ENCODE measurements around the gene KRTAP5-6. TPM values are rescaled to one million over a fixed set of nuclear protein-coding genes. Genes with fewer than 3 reads are reported as not detected.

KRTAP5-6 gene
- total RNA-seq, 4 donors from 2014 or later = not detected

Other genes with a start within 250 kb of the KRTAP5-6 start
- 10 to 100 TPM; 22.8 to 56.7 (median 42.4) TPM for gene MOB2, start 210.4 kb upstream of the KRTAP5-6 start, total RNA-seq
- 10 to 100 TPM; 13.3 to 31.8 (median 19.8) TPM for gene DUSP8, start 124.9 kb upstream of the KRTAP5-6 start, total RNA-seq
- not detected for gene KRTAP5-1, start 111.9 kb upstream of the KRTAP5-6 start, total RNA-seq
- not detected for gene KRTAP5-2, start 98.9 kb upstream of the KRTAP5-6 start, total RNA-seq
- not detected for gene KRTAP5-3, start 88.7 kb upstream of the KRTAP5-6 start, total RNA-seq
- not detected for gene KRTAP5-4, start 75.1 kb upstream of the KRTAP5-6 start, total RNA-seq
- not detected for gene KRTAP5-5, start 67.4 kb upstream of the KRTAP5-6 start, total RNA-seq
- gene IFITM10, start 53.4 kb downstream of the KRTAP5-6 start, total RNA-seq = 10 to 100 TPM in 1 of 4 donors, 1 to 10 TPM in 2, under 1 TPM in 1; 0.68 to 13.5 (median 1.3) TPM
- 1,000 to 10,000 TPM in 2 of 4 donors, 100 to 1,000 TPM in 2; 548 to 1,794 (median 1,176) TPM for gene CTSD, start 66.7 kb downstream of the KRTAP5-6 start, total RNA-seq
- gene SYT8, start 137.8 kb downstream of the KRTAP5-6 start, total RNA-seq = 1 to 10 TPM in 2 of 4 donors, not detected in 2; 1.4 to 4.1 TPM
- 10 to 100 TPM in 1 of 4 donors, 1 to 10 TPM in 1, not detected in 2; 3.5 to 35.9 TPM for gene TNNI2, start 141.8 kb downstream of the KRTAP5-6 start, total RNA-seq
- 10 to 100 TPM; 12.3 to 69.6 (median 23.2) TPM for gene LSP1, start 155.9 kb downstream of the KRTAP5-6 start, total RNA-seq
- gene PRR33, start 194.7 kb downstream of the KRTAP5-6 start, total RNA-seq = not detected
- gene TNNT3, start 222.5 kb downstream of the KRTAP5-6 start, total RNA-seq = 1 to 10 TPM in 2 of 4 donors, not detected in 2; 1.9 to 3.3 TPM